Measurements from ENCODE around the gene ST6GALNAC1. TPM values are rescaled to one million over a fixed set of nuclear protein-coding genes. Genes with fewer than 3 reads are reported as not detected.

Gene ST6GALNAC1
- total and polyA plus RNA-seq, 2 of the 8 experiments (the other 6 are each of a cell fraction or from before 2014, with no cell fraction given) = not detected

DNA sequence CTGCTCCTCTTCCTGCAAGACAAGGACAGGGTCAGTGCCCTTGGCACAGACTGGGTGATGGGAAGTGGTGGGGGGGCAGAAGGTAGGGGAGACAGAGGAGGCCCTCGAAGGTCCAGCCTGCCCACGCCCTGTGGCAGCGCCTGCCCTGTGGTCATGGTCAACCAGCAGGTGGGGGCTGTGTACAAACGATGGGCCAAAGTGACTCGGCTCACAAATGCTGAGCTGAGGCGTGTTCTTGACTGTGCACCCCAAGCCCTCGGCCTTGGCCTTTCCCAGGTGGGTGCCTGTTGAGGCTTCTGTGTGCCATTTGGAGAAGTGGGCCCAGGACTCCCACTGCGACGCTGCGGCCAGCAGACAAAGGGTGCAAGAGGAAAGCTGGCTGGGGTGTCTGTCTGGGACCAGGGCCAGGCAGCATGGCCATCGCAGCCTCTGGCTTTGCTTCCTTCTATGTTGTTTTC is 44.6 kb upstream of the ST6GALNAC1 start:
- no peak overlapping the region for H3K27ac ChIP-seq (ENCODE audit: low read depth, low read length)
- H3K14ac ChIP-seq (ENCODE audit: insufficient read length) = no peak overlapping the region
- no peak overlapping the region for H3K4ac ChIP-seq (replicated peaks; ENCODE audit: insufficient read length, low read depth, low read length)
- H3K4me3 ChIP-seq (ENCODE audit: extremely low read depth in 1 of 4, insufficient read depth in 2 of 4, low read depth in 3 of 4, low read length in 4 of 4) = no peak overlapping the region
- H3K9ac ChIP-seq (replicated peaks in 1 of 4; ENCODE audit: extremely low read depth in 1 of 4, low read depth in 3 of 4, low read length in 3 of 4) = no peak overlapping the region
- no peak overlapping the region for H2BK120ac ChIP-seq (replicated peaks; ENCODE audit: low read depth, low read length)
- no peaks in the 10 kb centered on the region for H3K79me1 ChIP-seq (ENCODE audit: low read depth, low read length)
- DNase-seq (ENCODE audit: low read depth in 1 of 2, low spot score in 2 of 2) (no peak), FAIRE-seq (no peak)
- H3K79me2 ChIP-seq (ENCODE audit: control insufficient read depth in 1 of 2, insufficient read depth in 2 of 2, low read length in 2 of 2) = no peaks in the 10 kb centered on the region
- no peak overlapping the region for H2BK15ac ChIP-seq (ENCODE audit: low read length)
- H3K18ac ChIP-seq (ENCODE audit: extremely low read depth, low read length) = no peak overlapping the region
- no peak overlapping the region for H2AFZ ChIP-seq (ENCODE audit: low read length)
- H2AK5ac ChIP-seq (ENCODE audit: low read depth, low read length) = no peak overlapping the region
- no peak overlapping the region for H3K4me2 ChIP-seq (ENCODE audit: insufficient read depth in 1 of 2, low read depth in 2 of 2, low read length in 2 of 2)
- H2BK5ac ChIP-seq (ENCODE audit: low read depth, low read length) = no peak overlapping the region
- H3K27me3 ChIP-seq (replicated peaks in 1 of 4; ENCODE audit: control insufficient read depth in 3 of 4, extremely low read depth in 1 of 4, insufficient read depth in 3 of 4, low read length in 3 of 4) = no peaks in the 10 kb centered on the region; a peak in 1 of 7 replicates
- no peak overlapping the region for H3K56ac ChIP-seq (replicated peaks; ENCODE audit: insufficient read length, low read depth, low read length)
- no peaks in the 10 kb centered on the region for H3K23me2 ChIP-seq (ENCODE audit: low read depth, low read length)
- H3K4me1 ChIP-seq (replicated peaks in 1 of 4; ENCODE audit: control insufficient read depth in 3 of 4, insufficient read depth in 4 of 4, low read length in 3 of 4) = peaks cover 0 to 21% (median 11%) of the 10 kb centered on the region in 4 experiments; a peak in 6 of 7 replicates
- H4K8ac ChIP-seq (ENCODE audit: extremely low read depth, insufficient read depth, low read length) = no peak overlapping the region
- POLR2A ChIA-PET (ENCODE audit: partially characterized antibody) = interaction anchor here (0.8 to 2.7 kb wide), 3 partner anchors 17 to 117 kb away, joined by 3 to 12 read pairs (median 3); no protein-coding TSS in a partner anchor
- WGBS, 2 experiments (ENCODE audit: extremely low coverage in 1 of 2, insufficient coverage in 1 of 2, insufficient read length in 1 of 2, insufficient replicate concordance in 2 of 2, low coverage in 1 of 2, low lambda C conversion rate in 2 of 2, missing lambda C conversion rate in 1 of 2) = 90% methylated on average over 11 of the region's 11 CpGs; no CpG with 5 or more reads in 1 of the 2 experiments
- H4K91ac ChIP-seq (replicated peaks; ENCODE audit: insufficient read length, low read length) = no peak overlapping the region
- H3K36me3 ChIP-seq (ENCODE audit: control insufficient read depth in 2 of 4, insufficient read depth in 4 of 4, low read length in 3 of 4) = no peaks in the 10 kb centered on the region
- CTCF ChIA-PET (ENCODE audit: partially characterized antibody) = interaction anchor here (0.9 to 13.1 kb wide), 7 partner anchors 10 to 64 kb away, joined by 3 to 155 read pairs (median 4); partner anchors contain the start of genes JMJD6, METTL23 and MXRA7
- no peak overlapping the region for H2BK12ac ChIP-seq (ENCODE audit: low read depth, low read length)
- H4K5ac ChIP-seq (ENCODE audit: insufficient read length, low read depth, low read length) = no peak overlapping the region
- H4K20me1 ChIP-seq (replicated peaks in 1 of 2; ENCODE audit: control insufficient read depth in 1 of 2, insufficient read depth in 2 of 2, low read length in 2 of 2) = peaks cover 0 to 2% of the 10 kb centered on the region in 2 experiments
- no peak overlapping the region for H2BK20ac ChIP-seq (ENCODE audit: low read length)
- no peak overlapping the region for H3K23ac ChIP-seq (ENCODE audit: insufficient read length)
- no peaks in the 10 kb centered on the region for H3K9me3 ChIP-seq (ENCODE audit: insufficient read depth in 2 of 2, low read depth in 1 of 2, low read length in 1 of 2)
